NCI-H2196 (cell line): Measurements from ENCODE around the gene FOXK1.
"Not testable (repeated sequence)": the region's sequence is repeated elsewhere in the genome, so short reads cannot be mapped to it uniquely, and the experiment has no call there.

ENCODE experiments used
- DNase-seq: peaks from one replicate; lab custom pipeline; 2025; ENCODE audit not compliant: unreplicated experiment; lab: John Stamatoyannopoulos, UW

Gene FOXK1

GRCh38 chr7:4797858-4798705, 116.0 kb downstream of the FOXK1 start:
- peak; percentile 41 for DNase-seq

DNA sequence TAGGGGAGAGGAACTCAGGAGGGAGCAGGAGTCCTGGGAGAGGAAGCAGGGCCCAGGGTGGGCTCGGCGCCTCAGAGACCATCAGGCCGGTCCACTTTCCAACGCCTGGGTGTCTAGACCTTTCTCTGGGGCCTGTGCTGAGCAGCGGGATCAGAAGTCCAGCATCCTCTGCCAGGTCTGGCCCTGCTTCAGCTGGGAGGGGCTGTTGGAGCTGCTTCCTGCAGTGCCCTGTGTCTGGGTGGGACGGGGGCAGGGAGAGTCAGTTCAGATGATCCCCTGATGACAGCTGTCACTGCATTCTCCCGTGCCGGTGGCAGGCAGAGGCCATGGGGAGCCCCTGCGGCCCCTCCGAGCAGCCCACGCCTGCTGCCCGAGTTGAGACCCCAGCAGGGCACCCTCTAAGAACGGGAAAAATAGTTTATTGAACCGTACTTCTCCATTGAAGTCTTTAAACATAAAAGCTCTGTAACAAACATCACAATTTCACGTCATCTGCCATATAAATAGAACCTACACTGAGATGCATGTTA, 116.7 kb downstream of the FOXK1 start:
- no peak for DNase-seq

- no peak for DNase-seq
These were observed 117.6 kb downstream of the FOXK1 start for GRCh38 chr7:4799508-4800268.

- DNase-seq, result no peak
These were observed 118.4 kb downstream of the FOXK1 start for GRCh38 chr7:4800487-4800886.

DNA sequence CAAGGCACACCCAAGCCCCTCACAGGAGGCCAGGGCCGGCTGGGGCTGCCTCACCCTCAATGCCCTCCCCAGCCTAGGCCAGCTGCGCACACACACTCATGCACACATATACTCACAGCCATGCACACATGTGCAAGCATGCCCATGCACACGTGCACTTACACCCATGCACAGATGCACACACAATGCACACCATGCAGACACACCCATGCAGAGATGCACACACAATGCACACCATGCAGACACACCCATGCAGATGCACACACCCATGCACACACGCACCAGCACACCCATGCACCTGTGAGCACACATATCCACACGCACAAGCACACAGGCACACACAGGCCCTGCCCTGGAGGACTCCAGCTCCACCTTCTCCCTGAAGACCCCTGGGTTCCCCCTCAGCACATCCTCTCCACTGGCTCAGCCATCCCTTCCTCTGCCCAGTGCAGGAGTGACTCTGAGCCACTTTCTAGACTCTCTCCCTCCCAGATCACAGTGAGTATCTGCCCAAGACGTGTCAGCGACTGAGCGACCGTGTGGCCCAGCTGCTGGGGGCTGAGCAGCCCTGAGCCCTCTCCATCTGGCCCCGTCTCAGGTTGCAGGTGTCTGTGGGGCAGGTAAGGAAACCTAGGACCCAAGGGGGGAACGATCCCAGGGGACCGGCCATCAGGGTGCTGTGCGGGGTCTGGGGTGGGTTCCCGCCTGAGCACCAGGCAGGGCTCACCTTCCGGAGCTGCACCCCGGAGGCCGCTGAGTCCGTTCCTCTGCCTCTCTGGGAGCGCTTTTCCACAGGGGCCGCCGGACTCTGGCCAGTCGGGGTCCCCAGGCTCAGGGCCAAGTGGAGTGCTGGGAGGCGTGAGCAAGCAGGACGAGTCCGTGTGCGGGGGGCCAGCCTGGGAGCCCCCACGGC, 119.1 kb downstream of the FOXK1 start:
- DNase-seq, result no peak

DNA sequence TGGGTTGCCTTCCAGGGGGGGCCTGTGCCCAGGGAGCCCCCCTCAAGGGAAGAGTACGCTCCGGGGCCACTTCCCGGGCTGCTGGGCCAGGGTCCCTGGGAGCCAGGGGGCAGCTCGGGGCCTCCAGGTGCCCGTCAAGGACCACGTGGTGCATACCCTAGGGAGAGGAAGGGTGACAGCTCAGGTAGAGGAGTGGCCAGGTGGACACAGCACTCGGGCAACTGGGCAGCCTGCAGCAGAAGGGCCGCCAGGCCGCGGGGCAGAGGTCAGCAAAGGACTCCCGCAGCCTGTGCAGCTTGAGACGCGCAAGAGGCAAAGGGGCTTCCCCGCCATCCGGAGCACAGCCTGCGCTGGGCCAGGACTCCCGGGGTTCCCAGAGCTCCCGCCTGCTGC, 119.7 kb downstream of the FOXK1 start:
- DNase-seq, result no peak

GRCh38 chr7:4802577-4802976, 120.5 kb downstream of the FOXK1 start:
- DNase-seq, result not testable (repeated sequence)

- no peak for DNase-seq
These were observed 121.5 kb downstream of the FOXK1 start for GRCh38 chr7:4803397-4804241.

DNA sequence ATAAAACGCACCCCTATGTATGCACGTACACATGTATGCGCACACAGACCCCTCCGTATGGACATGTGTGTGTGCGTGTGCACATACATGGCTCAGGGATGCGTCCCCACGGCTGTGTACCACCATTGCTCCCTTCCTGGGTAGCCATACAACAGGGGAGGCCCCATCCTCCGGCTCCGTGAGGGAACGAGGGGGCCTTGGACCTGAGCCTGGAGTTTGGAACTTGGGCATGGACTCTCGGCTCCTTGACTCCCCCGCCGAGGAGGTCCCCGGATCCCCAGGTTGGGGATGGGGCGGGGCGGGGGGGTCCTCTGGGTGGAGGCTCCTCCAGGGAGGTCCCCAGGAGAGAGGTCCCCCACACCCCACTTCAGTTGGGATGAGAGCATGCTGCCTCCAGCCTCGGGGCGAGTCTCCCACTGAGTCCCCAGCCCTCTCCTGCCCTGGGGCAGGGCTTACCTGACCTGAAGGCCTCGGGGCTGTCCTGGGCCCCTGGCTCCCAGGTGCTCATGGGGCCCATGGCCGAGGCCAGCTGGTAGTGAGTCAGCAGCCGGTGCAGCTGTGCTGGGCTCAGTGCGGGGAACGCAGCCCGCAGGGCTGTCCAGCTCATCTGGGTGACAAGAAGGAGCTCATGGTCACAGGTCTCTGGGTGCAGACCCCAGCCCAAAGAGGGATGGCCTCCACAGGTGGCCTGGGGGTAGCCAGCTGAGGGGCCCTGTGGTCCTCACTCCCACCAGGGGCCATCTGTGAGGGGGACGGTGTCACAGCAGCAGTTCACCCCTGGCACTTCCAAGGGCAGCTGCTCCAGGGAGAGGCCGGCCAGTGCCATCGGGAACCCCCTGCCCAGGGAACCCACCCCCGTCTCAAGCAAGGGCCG, 123.3 kb downstream of the FOXK1 start:
- DNase-seq, result no peak

DNA sequence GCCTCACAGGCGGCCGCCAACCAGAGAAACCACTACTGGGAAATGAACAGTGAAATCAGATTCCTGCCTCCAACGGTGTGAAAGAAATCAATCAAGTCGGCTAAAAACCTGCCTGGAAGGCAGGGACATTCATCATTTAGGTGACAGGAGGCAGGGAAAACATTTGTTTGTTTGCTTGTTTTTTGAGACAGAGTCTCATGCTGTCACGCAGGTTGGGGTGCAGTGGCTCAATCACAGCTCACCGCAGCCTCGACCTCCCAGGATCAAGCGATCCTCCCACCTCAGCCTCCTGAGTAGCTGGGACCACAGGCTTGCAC, 123.8 kb downstream of the FOXK1 start:
- DNase-seq, result no peak

DNA sequence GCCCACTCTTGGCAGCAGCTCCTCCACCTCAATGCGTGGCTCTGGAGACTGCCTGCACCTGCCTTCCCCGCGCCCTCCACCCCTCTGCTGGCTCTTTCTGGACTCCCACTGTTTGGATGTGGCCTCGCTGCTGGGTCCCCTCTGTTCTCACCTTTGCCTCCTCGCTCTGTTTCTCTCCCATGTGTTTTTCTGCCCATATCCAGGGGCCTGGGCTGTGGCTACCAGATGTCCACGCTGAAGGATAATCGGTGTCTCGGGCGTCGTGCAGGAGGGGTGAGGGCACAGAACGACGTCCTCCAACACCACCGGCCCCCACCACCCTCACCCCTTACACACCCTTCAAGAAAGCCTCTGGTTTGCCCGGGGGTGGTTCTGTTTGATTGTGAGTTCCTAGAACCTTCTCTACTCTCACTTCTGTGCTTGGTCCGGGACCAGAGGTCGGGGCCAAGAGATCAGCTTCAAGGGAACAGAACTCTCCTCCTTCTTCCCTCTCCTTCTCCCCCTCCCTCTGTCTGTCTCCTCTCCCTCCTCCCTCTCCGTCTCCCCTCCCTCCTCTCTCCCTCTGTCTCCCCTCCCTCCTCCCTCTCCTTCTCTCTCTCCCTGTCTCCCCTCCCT, 125.0 kb downstream of the FOXK1 start:
- DNase-seq, result no peak

DNA sequence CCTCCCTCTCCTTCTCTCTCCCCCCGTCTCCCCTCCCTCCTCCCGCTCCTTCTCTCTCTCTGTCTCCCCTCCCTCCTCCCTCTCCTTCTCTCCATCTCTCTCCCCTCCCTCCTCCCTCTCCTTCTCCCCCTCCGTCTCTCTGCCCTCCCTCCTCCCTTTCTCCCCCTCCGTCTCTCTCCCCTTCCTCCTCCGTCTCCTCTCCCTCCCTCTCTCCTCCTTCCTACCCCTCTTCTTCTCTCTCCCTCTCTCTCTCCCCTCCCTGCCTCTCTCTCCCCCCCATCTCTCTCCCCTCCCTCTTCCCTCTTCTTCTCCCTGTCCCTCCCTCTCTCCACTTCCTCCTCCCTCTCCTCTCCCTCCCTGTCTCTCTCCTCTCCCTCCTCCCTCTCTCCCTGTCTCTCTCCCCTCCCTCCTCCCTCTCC, 125.5 kb downstream of the FOXK1 start:
- no peak for DNase-seq

DNA sequence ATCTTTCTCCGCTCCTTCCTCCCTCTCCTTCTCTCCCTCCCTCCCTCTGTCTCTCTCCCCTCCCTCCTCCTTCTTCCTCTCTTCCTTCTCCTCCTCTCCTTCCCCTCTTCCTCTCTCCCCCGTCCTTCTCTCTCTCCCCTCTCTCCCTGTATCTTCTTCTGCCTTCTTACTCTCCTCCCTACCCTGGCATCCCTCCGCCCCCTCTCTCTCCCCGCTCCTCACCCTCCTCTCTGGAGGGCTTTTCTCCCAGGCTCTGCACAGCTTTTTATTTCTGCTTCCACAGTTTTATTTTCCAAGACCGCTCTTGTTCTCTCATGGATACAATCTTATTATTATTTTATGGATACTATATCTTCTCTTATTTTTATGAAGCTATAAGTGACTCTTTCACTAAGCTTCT, 125.9 kb downstream of the FOXK1 start:
- no peak for DNase-seq

GRCh38 chr7:4808565-4808964, 126.5 kb downstream of the FOXK1 start:
- no peak for DNase-seq

DNA sequence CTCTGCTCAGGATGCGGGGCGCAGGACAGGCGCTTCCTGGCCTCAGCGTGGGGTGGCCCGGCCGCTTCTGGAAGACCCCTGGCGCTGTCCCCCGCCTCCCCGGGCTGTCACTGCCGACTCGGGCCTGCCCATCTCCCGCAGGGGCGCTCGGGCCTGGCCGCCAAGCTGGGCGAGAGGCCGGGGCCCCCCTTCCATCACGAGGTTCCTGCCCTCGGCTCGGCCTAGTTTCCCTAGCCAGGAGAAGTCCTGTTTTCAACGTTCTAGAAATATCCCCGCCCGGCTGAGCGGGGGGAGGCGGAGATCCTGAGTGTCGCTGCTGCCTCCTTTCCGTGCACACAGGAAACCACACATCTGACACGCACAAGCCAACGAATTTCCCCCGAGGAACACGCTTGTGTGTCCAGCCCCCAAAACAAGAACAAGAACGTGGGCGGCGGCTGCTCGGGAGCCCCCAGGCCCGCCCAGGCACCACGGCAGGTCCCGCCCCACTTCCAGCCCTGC, 127.0 kb downstream of the FOXK1 start:
- no peak for DNase-seq

- DNase-seq, result no peak
These were observed 127.6 kb downstream of the FOXK1 start for GRCh38 chr7:4809666-4810065.

DNA sequence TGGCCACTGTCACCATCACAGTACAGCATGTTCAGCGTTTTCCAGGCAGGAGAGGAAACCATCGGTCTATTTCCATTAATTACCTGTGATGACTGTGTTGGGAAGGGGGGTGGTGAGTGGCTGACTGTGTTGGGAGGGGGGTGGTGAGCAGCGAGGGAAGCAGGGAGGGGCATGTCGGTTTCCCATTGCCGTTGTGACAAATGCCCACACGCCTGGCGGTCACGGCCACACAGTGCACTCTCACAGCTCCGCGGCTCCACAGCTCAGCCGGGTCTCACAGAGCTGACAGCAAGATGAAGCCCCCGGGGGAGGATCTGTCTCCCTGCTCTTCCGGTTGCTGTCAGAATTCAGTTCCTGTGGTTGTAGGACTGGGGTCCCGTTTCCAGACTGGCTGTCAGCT, 132.3 kb downstream of the FOXK1 start:
- DNase-seq, result no peak

- no peak for DNase-seq
These were observed 133.0 kb downstream of the FOXK1 start for GRCh38 chr7:4815121-4815520.
